HL-60 (cell line): ENCODE results near the gene PDE3A.

ENCODE experiments used
- GABPA ChIP-seq: IDR thresholded peaks from 2 replicates; pipeline ENCODE4 v1.6.1; 2012; ENCODE audit warnings: low read depth
- POLR2AphosphoS5 ChIP-seq: IDR thresholded peaks from 2 replicates; pipeline ENCODE4 v1.6.1; 2012; ENCODE audit warnings: low read depth
- TF ChIP-seq, protein P1 (sequence below): IDR thresholded peaks from one replicate; pipeline ENCODE4 v1.5.1; 2011; ENCODE audit warnings: low read length, control low read depth, inconsistent platforms; ENCODE audit not compliant: insufficient read depth
- TF ChIP-seq, protein P2 (sequence below): IDR thresholded peaks from 2 replicates; pipeline ENCODE4 v1.6.1; 2012; ENCODE audit warnings: low read depth; ENCODE audit not compliant: insufficient replicate concordance

DNA sequence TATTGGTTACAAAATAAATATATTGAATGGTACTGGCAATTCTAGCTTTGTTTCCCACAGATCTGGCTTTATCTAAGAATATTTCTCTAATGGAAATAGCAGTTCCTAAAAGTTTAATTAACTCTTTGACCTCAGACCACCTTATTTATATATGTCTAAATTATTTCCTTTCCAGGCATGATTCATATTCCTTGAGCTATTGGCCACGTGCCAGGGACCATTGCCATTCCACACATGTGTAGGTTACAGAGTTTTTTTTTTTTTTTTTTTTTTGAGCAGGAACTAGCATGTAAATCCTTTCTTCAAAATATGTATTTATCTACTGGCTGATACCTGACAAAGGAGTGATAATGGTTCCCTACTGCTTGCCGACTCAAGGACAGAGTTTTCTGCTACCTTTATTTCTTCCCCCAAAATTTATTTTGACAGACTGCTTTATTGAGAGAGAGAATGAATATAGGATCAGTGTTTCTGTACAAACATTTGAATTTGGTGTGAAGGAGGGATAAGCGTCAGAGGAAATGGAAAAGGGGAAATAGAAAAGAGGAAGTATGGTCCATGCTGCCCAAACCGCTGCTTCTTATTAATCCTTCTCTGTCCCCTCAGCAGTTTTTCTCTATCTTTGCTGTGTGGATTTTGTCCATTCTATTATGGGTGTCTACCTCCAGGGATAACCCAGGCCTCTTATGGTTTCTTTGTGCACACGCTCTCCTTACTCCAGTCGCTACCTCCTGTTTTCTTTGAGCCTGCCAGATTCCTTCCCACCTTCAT lies 36.4 kb downstream of the PDE3A start:
- TF ChIP-seq, protein P1, sequence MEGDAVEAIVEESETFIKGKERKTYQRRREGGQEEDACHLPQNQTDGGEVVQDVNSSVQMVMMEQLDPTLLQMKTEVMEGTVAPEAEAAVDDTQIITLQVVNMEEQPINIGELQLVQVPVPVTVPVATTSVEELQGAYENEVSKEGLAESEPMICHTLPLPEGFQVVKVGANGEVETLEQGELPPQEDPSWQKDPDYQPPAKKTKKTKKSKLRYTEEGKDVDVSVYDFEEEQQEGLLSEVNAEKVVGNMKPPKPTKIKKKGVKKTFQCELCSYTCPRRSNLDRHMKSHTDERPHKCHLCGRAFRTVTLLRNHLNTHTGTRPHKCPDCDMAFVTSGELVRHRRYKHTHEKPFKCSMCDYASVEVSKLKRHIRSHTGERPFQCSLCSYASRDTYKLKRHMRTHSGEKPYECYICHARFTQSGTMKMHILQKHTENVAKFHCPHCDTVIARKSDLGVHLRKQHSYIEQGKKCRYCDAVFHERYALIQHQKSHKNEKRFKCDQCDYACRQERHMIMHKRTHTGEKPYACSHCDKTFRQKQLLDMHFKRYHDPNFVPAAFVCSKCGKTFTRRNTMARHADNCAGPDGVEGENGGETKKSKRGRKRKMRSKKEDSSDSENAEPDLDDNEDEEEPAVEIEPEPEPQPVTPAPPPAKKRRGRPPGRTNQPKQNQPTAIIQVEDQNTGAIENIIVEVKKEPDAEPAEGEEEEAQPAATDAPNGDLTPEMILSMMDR, result no peak
- TF ChIP-seq GABPA (no peak), POLR2AphosphoS5 (no peak)
- TF ChIP-seq, protein P2, sequence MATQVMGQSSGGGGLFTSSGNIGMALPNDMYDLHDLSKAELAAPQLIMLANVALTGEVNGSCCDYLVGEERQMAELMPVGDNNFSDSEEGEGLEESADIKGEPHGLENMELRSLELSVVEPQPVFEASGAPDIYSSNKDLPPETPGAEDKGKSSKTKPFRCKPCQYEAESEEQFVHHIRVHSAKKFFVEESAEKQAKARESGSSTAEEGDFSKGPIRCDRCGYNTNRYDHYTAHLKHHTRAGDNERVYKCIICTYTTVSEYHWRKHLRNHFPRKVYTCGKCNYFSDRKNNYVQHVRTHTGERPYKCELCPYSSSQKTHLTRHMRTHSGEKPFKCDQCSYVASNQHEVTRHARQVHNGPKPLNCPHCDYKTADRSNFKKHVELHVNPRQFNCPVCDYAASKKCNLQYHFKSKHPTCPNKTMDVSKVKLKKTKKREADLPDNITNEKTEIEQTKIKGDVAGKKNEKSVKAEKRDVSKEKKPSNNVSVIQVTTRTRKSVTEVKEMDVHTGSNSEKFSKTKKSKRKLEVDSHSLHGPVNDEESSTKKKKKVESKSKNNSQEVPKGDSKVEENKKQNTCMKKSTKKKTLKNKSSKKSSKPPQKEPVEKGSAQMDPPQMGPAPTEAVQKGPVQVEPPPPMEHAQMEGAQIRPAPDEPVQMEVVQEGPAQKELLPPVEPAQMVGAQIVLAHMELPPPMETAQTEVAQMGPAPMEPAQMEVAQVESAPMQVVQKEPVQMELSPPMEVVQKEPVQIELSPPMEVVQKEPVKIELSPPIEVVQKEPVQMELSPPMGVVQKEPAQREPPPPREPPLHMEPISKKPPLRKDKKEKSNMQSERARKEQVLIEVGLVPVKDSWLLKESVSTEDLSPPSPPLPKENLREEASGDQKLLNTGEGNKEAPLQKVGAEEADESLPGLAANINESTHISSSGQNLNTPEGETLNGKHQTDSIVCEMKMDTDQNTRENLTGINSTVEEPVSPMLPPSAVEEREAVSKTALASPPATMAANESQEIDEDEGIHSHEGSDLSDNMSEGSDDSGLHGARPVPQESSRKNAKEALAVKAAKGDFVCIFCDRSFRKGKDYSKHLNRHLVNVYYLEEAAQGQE, result no peak
